Measurements from ENCODE around the gene TMEM198.

DNA sequence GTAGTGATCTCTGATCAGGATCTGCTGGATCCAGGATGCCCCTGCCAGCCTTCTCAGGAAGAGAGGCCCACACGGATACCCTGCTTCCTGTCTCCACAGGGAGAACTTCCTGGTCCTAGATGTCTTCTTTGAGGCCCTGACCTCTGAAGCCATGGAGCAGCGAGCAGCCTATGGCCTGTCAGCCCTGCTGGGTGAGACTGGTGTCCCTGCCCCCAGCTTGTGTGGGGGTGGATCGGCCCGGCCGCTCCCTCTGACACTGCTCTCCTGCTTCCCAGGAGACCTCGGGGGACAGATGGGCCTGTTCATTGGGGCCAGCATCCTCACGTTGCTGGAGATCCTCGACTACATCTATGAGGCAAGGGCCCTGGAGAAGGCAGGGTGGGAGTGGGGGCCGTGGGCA, 6.9 kb upstream of the TMEM198 start:
- TF ChIP-seq, protein P1, sequence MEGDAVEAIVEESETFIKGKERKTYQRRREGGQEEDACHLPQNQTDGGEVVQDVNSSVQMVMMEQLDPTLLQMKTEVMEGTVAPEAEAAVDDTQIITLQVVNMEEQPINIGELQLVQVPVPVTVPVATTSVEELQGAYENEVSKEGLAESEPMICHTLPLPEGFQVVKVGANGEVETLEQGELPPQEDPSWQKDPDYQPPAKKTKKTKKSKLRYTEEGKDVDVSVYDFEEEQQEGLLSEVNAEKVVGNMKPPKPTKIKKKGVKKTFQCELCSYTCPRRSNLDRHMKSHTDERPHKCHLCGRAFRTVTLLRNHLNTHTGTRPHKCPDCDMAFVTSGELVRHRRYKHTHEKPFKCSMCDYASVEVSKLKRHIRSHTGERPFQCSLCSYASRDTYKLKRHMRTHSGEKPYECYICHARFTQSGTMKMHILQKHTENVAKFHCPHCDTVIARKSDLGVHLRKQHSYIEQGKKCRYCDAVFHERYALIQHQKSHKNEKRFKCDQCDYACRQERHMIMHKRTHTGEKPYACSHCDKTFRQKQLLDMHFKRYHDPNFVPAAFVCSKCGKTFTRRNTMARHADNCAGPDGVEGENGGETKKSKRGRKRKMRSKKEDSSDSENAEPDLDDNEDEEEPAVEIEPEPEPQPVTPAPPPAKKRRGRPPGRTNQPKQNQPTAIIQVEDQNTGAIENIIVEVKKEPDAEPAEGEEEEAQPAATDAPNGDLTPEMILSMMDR (IDR thresholded peaks at IDR 0.05; ENCODE audit: low read depth, low read length, poor library complexity, severe bottlenecking), result no peak
- no peak for TF ChIP-seq EZH2phosphoT487 (IDR thresholded peaks at IDR 0.05; ENCODE audit: borderline replicate concordance, low read length)

All from DOHH2 (cell line).